ENCODE data around the gene PTPRN2. TPM values are rescaled to one million over a fixed set of nuclear protein-coding genes. Genes with fewer than 3 reads are reported as not detected.

PTPRN2 gene
- total RNA-seq, 1 donor from 2014 or later, result 1.8 TPM

- Mint-ChIP-seq H3K27me3 (no peaks in the 10 kb centered on the region), H3K9me3 (peaks cover 10% of the 10 kb centered on the region), H3K27ac (no peak overlapping the region), H3K36me3 (ENCODE audit: low read depth) (no peaks in the 10 kb centered on the region), H3K4me1 (no peaks in the 10 kb centered on the region), H3K4me3 (no peak overlapping the region)
- intact Hi-C loops (cut with micrococcal nuclease), result no loop called here
- ChIA-PET CTCF (no interaction called here), POLR2A (no interaction called here)
- DNase-seq (no peak), ATAC-seq (ENCODE audit: low read depth) (no peak)
- no peak for TF ChIP-seq CTCF (IDR thresholded peaks at IDR 0.05)
Observed at GRCh38 chr7:158183431-158183830, 404.2 kb downstream of the PTPRN2 start.

GRCh38 chr7:158176561-158177173, 411.0 kb downstream of the PTPRN2 start:
- Mint-ChIP-seq H3K36me3 (ENCODE audit: low read depth) (no peaks in the 10 kb centered on the region), H3K9me3 (peaks cover 30% of the 10 kb centered on the region), H3K4me3 (no peak overlapping the region), H3K27ac (no peak overlapping the region), H3K27me3 (no peaks in the 10 kb centered on the region), H3K4me1 (no peaks in the 10 kb centered on the region)
- ATAC-seq (ENCODE audit: low read depth), result no peak
- CTCF ChIA-PET, result no interaction called here
- POLR2A ChIA-PET, result no interaction called here
- no peak for DNase-seq
- no peak for TF ChIP-seq CTCF (IDR thresholded peaks at IDR 0.05)
- intact Hi-C loops (cut with micrococcal nuclease), result no loop called here

DNA sequence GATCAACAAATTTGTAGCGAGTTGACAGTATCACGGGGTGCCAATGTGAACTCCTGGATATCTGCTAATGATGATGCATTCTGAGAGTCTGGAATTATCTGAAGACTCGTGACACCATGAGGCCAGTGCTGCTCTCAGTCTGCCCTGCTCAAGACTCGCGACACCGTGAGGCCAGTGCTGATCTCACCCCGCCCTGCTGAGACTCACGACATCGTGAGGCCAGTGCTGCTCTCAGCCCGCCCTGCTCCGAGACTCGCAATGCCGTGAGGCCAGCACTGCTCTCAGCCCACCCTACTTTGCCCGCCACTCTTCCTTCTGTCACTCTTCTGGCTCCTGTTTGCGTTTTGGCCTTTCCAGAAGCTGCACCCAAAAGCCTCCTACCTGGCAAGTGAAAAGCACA, 411.8 kb downstream of the PTPRN2 start:
- DNase-seq, result no peak
- Mint-ChIP-seq H3K27me3 (no peaks in the 10 kb centered on the region), H3K4me1 (no peaks in the 10 kb centered on the region), H3K4me3 (no peak overlapping the region), H3K9me3 (peaks cover 25% of the 10 kb centered on the region), H3K27ac (no peak overlapping the region), H3K36me3 (ENCODE audit: low read depth) (no peaks in the 10 kb centered on the region)
- CTCF ChIA-PET, result no interaction called here
- TF ChIP-seq CTCF (IDR thresholded peaks at IDR 0.05), result no peak
- POLR2A ChIA-PET, result no interaction called here
- ATAC-seq (ENCODE audit: low read depth), result no peak
- intact Hi-C loops (cut with micrococcal nuclease), result no loop called here

- intact Hi-C loops (cut with micrococcal nuclease), result no loop called here
- Mint-ChIP-seq H3K36me3 (ENCODE audit: low read depth) (no peaks in the 10 kb centered on the region), H3K4me3 (no peak overlapping the region), H3K27ac (no peak overlapping the region), H3K9me3 (peaks cover 23% of the 10 kb centered on the region), H3K4me1 (no peaks in the 10 kb centered on the region), H3K27me3 (no peaks in the 10 kb centered on the region)
- ChIA-PET CTCF (no interaction called here), POLR2A (no interaction called here)
- ATAC-seq (ENCODE audit: low read depth) (no peak), DNase-seq (no peak)
- no peak for TF ChIP-seq CTCF (IDR thresholded peaks at IDR 0.05)
Observed at GRCh38 chr7:158174947-158175346, 412.7 kb downstream of the PTPRN2 start.

GRCh38 chr7:158167373-158167772, 420.2 kb downstream of the PTPRN2 start:
- CTCF ChIA-PET, result no interaction called here
- TF ChIP-seq CTCF (IDR thresholded peaks at IDR 0.05), result no peak
- intact Hi-C loops (cut with micrococcal nuclease), result no loop called here
- ATAC-seq (ENCODE audit: low read depth) (no peak), DNase-seq (no peak)
- H3K9me3 Mint-ChIP-seq, result peaks cover 2% of the 10 kb centered on the region
- no peak overlapping the region for H3K27ac Mint-ChIP-seq
- H3K36me3 Mint-ChIP-seq (ENCODE audit: low read depth), result no peaks in the 10 kb centered on the region
- POLR2A ChIA-PET, result no interaction called here
- H3K4me1 Mint-ChIP-seq, result no peaks in the 10 kb centered on the region
- no peak overlapping the region for H3K4me3 Mint-ChIP-seq
- no peaks in the 10 kb centered on the region for H3K27me3 Mint-ChIP-seq
